Neural progenitor cell (in vitro differentiated cells): ENCODE measurements around the gene PDIA5.

Source experiments
- EZH2 ChIP-seq: fragments of 200-600 bp; sonication (generic); IDR thresholded peaks from 2 replicates; pipeline ENCODE4 v1.6.1; 2017; ENCODE audit warnings: antibody characterized with exemption, mild to moderate bottlenecking, moderate library complexity
- TF ChIP-seq, protein P1 (sequence below): fragments of 200-600 bp; sonication (generic); IDR thresholded peaks from 2 replicates; pipeline ENCODE4 v1.5.1; 2017; ENCODE audit warnings: antibody characterized with exemption, mild to moderate bottlenecking

DNA sequence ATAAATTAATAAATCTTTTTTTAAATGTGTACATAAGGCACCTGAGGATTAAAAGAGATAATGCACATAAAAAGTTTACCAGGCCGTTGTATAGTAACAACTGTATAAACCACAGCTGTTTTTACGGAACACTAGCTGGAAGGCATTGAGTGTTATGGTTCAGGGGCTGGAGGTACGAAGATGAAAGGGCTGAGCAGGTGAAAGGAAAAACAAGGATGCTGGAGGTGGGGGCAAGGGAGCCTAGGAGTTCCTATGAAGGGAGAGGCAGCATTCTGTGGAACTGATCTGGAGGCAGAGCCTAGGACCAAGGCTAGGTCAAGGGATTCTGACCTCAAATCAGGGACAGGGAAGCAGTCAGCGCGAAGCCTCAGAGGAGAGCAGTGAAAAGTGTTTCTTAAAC lies 47.2 kb upstream of the PDIA5 start:
- TF ChIP-seq, protein P1, sequence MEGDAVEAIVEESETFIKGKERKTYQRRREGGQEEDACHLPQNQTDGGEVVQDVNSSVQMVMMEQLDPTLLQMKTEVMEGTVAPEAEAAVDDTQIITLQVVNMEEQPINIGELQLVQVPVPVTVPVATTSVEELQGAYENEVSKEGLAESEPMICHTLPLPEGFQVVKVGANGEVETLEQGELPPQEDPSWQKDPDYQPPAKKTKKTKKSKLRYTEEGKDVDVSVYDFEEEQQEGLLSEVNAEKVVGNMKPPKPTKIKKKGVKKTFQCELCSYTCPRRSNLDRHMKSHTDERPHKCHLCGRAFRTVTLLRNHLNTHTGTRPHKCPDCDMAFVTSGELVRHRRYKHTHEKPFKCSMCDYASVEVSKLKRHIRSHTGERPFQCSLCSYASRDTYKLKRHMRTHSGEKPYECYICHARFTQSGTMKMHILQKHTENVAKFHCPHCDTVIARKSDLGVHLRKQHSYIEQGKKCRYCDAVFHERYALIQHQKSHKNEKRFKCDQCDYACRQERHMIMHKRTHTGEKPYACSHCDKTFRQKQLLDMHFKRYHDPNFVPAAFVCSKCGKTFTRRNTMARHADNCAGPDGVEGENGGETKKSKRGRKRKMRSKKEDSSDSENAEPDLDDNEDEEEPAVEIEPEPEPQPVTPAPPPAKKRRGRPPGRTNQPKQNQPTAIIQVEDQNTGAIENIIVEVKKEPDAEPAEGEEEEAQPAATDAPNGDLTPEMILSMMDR: no peak
- no peak for TF ChIP-seq EZH2
